Gastrocnemius medialis (tissue), 4 donors: ENCODE measurements around the gene HDAC4. TPM values are rescaled to one million over a fixed set of nuclear protein-coding genes. Genes with fewer than 3 reads are reported as not detected.
A peak's percentile ranks its signal among the peaks of the same experiment; 100 is the strongest.

Source experiments
- ATAC-seq, 2 donors: fragments of 150-250 bp; one replicate each; pipeline ENCODE4 v1.9.1; 2016
- DNase-seq, 2 donors: peaks; one replicate each; pipeline ENCODE4 v3.0.0-alpha.2; 2019
- H3K27ac ChIP-seq, 4 donors: fragments of 200-600 bp; sonication (generic); 1 replicate in 1 of 4; 2 replicates in 3 of 4; pipeline ENCODE4 v1.5.1; 2016 to 2018; ENCODE audit warnings: mild to moderate bottlenecking in 2 of 4, moderate library complexity in 1 of 4
- H3K27me3 ChIP-seq, 3 donors: fragments of 200-600 bp; sonication (generic) in 2 of 3; 1 replicate in 1 of 3; 2 replicates in 2 of 3; pipeline versions ENCODE4 v1.5.1 to v1.6.0; 2016 to 2019; ENCODE audit warnings: mild to moderate bottlenecking in 1 of 3, moderate library complexity in 1 of 3
- H3K36me3 ChIP-seq, 2 donors: fragments of 200-600 bp; sonication (generic) in 1 of 2; one replicate each; pipeline ENCODE4 v1.5.1; 2017 to 2018
- H3K4me1 ChIP-seq, 2 donors: fragments of 200-600 bp; sonication (generic) in 1 of 2; one replicate each; pipeline ENCODE4 v1.5.1; 2016 to 2017; ENCODE audit warnings: mild to moderate bottlenecking in 2 of 2
- H3K4me3 ChIP-seq, 4 donors: fragments of 200-600 bp; sonication (generic) in 3 of 4; 1 replicate in 1 of 4; 2 replicates in 3 of 4; pipeline ENCODE4 v1.5.1; 2016 to 2019; ENCODE audit warnings: mild to moderate bottlenecking in 2 of 4
- H3K9me3 ChIP-seq, 3 donors: fragments of 200-600 bp; sonication (generic) in 2 of 3; 1 replicate in 1 of 3; 2 replicates in 2 of 3; pipeline ENCODE4 v1.5.1; 2016 to 2019
- CTCF ChIP-seq, 5 experiments: fragments of 450-650 bp in 3 of 5; fragments of 200-600 bp in 2 of 5; sonication (generic) in 2 of 5; IDR thresholded peaks in 4 of 5; conservative IDR thresholded peaks in 1 of 5; 1 replicate in 4 of 5; 2 replicates in 1 of 5; pipeline ENCODE4 v1.5.1; 2016 to 2019; ENCODE audit warnings: antibody characterized with exemption in 5 of 5, mild to moderate bottlenecking in 3 of 5, moderate library complexity in 3 of 5
- POLR2A ChIP-seq, 2 donors: fragments of 450-650 bp; IDR thresholded peaks; one replicate each; pipeline ENCODE4 v1.6.1; 2017; ENCODE audit warnings: antibody characterized with exemption in 2 of 2, mild to moderate bottlenecking in 2 of 2, moderate library complexity in 2 of 2
- in situ Hi-C, 4 donors: fragments of 200-750 bp; cut with MboI; loops; one replicate each; pipeline versions ENCODE4 v1.15.0 to v1.8.0; 2017; ENCODE audit warnings: low sequenced_read_pairs in 4 of 4
- intact Hi-C: fragments of 100-400 bp; cut with DNase I; formaldehyde crosslinking; loops from one replicate; pipeline ENCODE4 v1.15.1; 2023; ENCODE audit warnings: low total_unique reads
- total RNA-seq, 4 donors: library from RNA; depleted of rRNA; stranded (reverse); fragments of >200 nt; gene quantifications; one replicate each; pipeline versions ENCODE4 v1.1.0 to v1.2.3, GENCODE V29; 2016

The HDAC4 gene
- total RNA-seq, 4 donors from 2014 or later = 23.6 to 257 (median 119) TPM

- no peaks in the 10 kb centered on the region for H3K4me1 ChIP-seq
- no peaks in the 10 kb centered on the region for H3K9me3 ChIP-seq
- TF ChIP-seq CTCF (IDR thresholded peaks at IDR 0.05 in 4 of 5, conservative IDR thresholded peaks at IDR 0.05 in 1 of 5) (no peak), POLR2A (IDR thresholded peaks at IDR 0.05) (no peak)
- ATAC-seq = no peak
- in situ Hi-C loops (no loop called here), intact Hi-C loops (no loop called here)
- no peak overlapping the region for H3K4me3 ChIP-seq
- peak in 1 of 2 donors; percentile 7 for DNase-seq
- no peaks in the 10 kb centered on the region for H3K27me3 ChIP-seq
- H3K27ac ChIP-seq = peak overlapping the region in 2 of 4 donors; percentile 18 to 39
- peaks cover 0 to 54% of the 10 kb centered on the region in 2 donors for H3K36me3 ChIP-seq
Measured at GRCh38 chr2:239182981-239183791, 217.6 kb downstream of the HDAC4 start.

GRCh38 chr2:239181903-239182581 is 218.8 kb downstream of the HDAC4 start:
- intact Hi-C loops = no loop called here
- peak overlapping the region in 1 of 4 donors; percentile 7 for H3K27ac ChIP-seq
- H3K4me3 ChIP-seq = no peak overlapping the region
- peak in 1 of 2 donors; percentile 6 for DNase-seq
- no peak for ATAC-seq
- H3K36me3 ChIP-seq = peaks cover 0 to 51% of the 10 kb centered on the region in 2 donors
- H3K9me3 ChIP-seq = no peaks in the 10 kb centered on the region
- in situ Hi-C loops = no loop called here
- TF ChIP-seq POLR2A (IDR thresholded peaks at IDR 0.05) (no peak), CTCF (IDR thresholded peaks at IDR 0.05 in 4 of 5, conservative IDR thresholded peaks at IDR 0.05 in 1 of 5) (no peak)
- no peaks in the 10 kb centered on the region for H3K27me3 ChIP-seq
- no peaks in the 10 kb centered on the region for H3K4me1 ChIP-seq

- Histone ChIP-seq H3K27ac (no peak overlapping the region), H3K9me3 (no peaks in the 10 kb centered on the region), H3K27me3 (no peaks in the 10 kb centered on the region), H3K36me3 (peaks cover 0 to 53% of the 10 kb centered on the region in 2 donors), H3K4me3 (no peak overlapping the region), H3K4me1 (no peaks in the 10 kb centered on the region)
- intact Hi-C loops (no loop called here), in situ Hi-C loops (no loop called here)
- TF ChIP-seq CTCF (IDR thresholded peaks at IDR 0.05 in 4 of 5, conservative IDR thresholded peaks at IDR 0.05 in 1 of 5) (no peak), POLR2A (IDR thresholded peaks at IDR 0.05) (no peak)
- DNase-seq (peak in 1 of 2 donors; percentile 9), ATAC-seq (no peak)
Measured at GRCh38 chr2:239181074-239181902, 219.5 kb downstream of the HDAC4 start.

GRCh38 chr2:239180526-239181073 is 220.2 kb downstream of the HDAC4 start:
- H3K36me3 ChIP-seq = peaks cover 0 to 50% of the 10 kb centered on the region in 2 donors
- TF ChIP-seq CTCF (IDR thresholded peaks at IDR 0.05 in 4 of 5, conservative IDR thresholded peaks at IDR 0.05 in 1 of 5) (no peak), POLR2A (IDR thresholded peaks at IDR 0.05) (no peak)
- H3K4me3 ChIP-seq = no peak overlapping the region
- DNase-seq = peak in 1 of 2 donors; percentile 9
- in situ Hi-C loops = no loop called here
- no peaks in the 10 kb centered on the region for H3K27me3 ChIP-seq
- H3K4me1 ChIP-seq = no peaks in the 10 kb centered on the region
- no peak overlapping the region for H3K27ac ChIP-seq
- intact Hi-C loops = no loop called here
- no peak for ATAC-seq
- H3K9me3 ChIP-seq = no peaks in the 10 kb centered on the region
